ENCODE data around the gene L1CAM.

DNA sequence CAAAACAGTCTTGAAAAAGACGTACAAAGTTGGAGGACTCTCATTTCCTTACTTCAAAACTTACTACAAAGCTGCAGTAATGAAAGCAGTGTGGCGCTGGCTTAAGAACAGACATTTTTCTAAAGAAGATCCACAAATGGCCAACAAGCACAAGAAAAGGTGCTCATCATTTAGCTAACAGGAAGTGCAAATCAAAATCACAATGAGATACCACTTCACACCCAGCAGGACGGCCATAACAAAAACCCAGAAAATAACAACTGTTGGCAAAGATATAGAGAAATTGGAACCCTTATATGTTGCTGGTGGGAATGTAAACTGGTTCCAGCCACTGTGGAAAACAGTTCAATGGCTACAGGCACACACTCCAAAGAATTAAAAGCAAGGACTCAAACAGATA lies 59.0 kb downstream of the L1CAM start:
- TF ChIP-seq, protein P1, sequence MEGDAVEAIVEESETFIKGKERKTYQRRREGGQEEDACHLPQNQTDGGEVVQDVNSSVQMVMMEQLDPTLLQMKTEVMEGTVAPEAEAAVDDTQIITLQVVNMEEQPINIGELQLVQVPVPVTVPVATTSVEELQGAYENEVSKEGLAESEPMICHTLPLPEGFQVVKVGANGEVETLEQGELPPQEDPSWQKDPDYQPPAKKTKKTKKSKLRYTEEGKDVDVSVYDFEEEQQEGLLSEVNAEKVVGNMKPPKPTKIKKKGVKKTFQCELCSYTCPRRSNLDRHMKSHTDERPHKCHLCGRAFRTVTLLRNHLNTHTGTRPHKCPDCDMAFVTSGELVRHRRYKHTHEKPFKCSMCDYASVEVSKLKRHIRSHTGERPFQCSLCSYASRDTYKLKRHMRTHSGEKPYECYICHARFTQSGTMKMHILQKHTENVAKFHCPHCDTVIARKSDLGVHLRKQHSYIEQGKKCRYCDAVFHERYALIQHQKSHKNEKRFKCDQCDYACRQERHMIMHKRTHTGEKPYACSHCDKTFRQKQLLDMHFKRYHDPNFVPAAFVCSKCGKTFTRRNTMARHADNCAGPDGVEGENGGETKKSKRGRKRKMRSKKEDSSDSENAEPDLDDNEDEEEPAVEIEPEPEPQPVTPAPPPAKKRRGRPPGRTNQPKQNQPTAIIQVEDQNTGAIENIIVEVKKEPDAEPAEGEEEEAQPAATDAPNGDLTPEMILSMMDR (IDR thresholded peaks at IDR 0.05) = no peak
- TF ChIP-seq IRF3 (IDR thresholded peaks at IDR 0.05; ENCODE audit: low read depth, low read length) (no peak), GATA2 (CRISPR knock-in tag; IDR thresholded peaks at IDR 0.05) (no peak), RAD21 (IDR thresholded peaks at IDR 0.05; ENCODE audit: low read length) (no peak)
- TF ChIP-seq, protein P2, sequence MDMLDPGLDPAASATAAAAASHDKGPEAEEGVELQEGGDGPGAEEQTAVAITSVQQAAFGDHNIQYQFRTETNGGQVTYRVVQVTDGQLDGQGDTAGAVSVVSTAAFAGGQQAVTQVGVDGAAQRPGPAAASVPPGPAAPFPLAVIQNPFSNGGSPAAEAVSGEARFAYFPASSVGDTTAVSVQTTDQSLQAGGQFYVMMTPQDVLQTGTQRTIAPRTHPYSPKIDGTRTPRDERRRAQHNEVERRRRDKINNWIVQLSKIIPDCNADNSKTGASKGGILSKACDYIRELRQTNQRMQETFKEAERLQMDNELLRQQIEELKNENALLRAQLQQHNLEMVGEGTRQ (IDR thresholded peaks at IDR 0.05; ENCODE audit: borderline replicate concordance, low read depth, low read length) = no peak

Data from SK-N-SH (cell line).